HepG2 (cell line): ENCODE results near the gene PPFIA4. TPM values are rescaled to one million over a fixed set of nuclear protein-coding genes. Genes with fewer than 3 reads are reported as not detected.

Experiments used
- CHD4 ChIP-seq: fragments of 200-600 bp; sonication (generic); IDR thresholded peaks from 2 replicates; pipeline ENCODE4 v1.7.0; 2017; ENCODE audit warnings: mild to moderate bottlenecking, low read length, borderline replicate concordance
- HHEX ChIP-seq: IDR thresholded peaks from 2 replicates; pipeline ENCODE4 v1.6.1; 2016; ENCODE audit warnings: control low read depth
- HMG20B ChIP-seq: conservative IDR thresholded peaks from 2 replicates; pipeline ENCODE4 v1.6.1; 2016; ENCODE audit warnings: missing genetic modification reagents, missing compliant biosample characterization
- SOX5 ChIP-seq: IDR thresholded peaks from 2 replicates; pipeline ENCODE4 v1.6.1; 2016; ENCODE audit warnings: borderline replicate concordance
- SRSF1 ChIP-seq: fragments of 200-400 bp; formaldehyde crosslinking; optimal IDR thresholded peaks from 2 replicates; pipeline ENCODE3; 2017; ENCODE audit warnings: mild to moderate bottlenecking, low read depth, low read length, moderate library complexity
- ZBTB46 ChIP-seq: sonication (generic); formaldehyde crosslinking; IDR thresholded peaks from 2 replicates; pipeline ENCODE4 v1.4.0; 2020; ENCODE audit warnings: mild to moderate bottlenecking, missing genetic modification reagents, borderline replicate concordance
- ZNF263 ChIP-seq: sonication (generic); formaldehyde crosslinking; IDR thresholded peaks from 2 replicates; pipeline ENCODE4 v1.4.0; 2020; ENCODE audit warnings: missing genetic modification reagents
- ZNF326 ChIP-seq: sonication (generic); formaldehyde crosslinking; IDR thresholded peaks from 2 replicates; pipeline ENCODE4 v1.4.0; 2020; ENCODE audit warnings: missing genetic modification reagents, borderline replicate concordance
- ZNF572 ChIP-seq: sonication (generic); formaldehyde crosslinking; IDR thresholded peaks from 2 replicates; pipeline ENCODE4 v1.5.1; 2020; ENCODE audit warnings: mild to moderate bottlenecking, missing genetic modification reagents
- polyA plus RNA-seq, 8 experiments: library from polyadenylated mRNA; depleted of rRNA in 3 of 8; stranded (reverse) in 7 of 8; unstranded in 1 of 8; fragments of >200 nt; fragmentation: Illumina TruSeq in 4 of 8; extraction: Trizol in 4 of 8; gene quantifications; 2 replicates each; pipeline versions ENCODE4 v1.2.1 to v1.2.3, GENCODE V29; 2011 to 2016; ENCODE audit warnings: low read depth in 4 of 8, missing spikeins in 1 of 8, mixed read lengths in 1 of 8; ENCODE audit not compliant: insufficient read depth in 1 of 8
- total RNA-seq, 5 experiments: library from RNA; depleted of rRNA; stranded (reverse); fragments of >200 nt; fragmentation: Illumina TruSeq; extraction: Trizol; gene quantifications; 2 replicates each; pipeline ENCODE4 v1.2.3, GENCODE V29; 2016; ENCODE audit warnings: low read depth in 1 of 5
- TF ChIP-seq, protein P1 (sequence below): sonication (generic); formaldehyde crosslinking; IDR thresholded peaks from 2 replicates; pipeline ENCODE4 v1.4.0; 2020; ENCODE audit warnings: missing genetic modification reagents

PPFIA4 gene
- total and polyA plus RNA-seq, 2 of the 13 experiments (the other 11 are each of a cell fraction or from before 2014, with no cell fraction given): 6.4 TPM; not detected in 1

DNA sequence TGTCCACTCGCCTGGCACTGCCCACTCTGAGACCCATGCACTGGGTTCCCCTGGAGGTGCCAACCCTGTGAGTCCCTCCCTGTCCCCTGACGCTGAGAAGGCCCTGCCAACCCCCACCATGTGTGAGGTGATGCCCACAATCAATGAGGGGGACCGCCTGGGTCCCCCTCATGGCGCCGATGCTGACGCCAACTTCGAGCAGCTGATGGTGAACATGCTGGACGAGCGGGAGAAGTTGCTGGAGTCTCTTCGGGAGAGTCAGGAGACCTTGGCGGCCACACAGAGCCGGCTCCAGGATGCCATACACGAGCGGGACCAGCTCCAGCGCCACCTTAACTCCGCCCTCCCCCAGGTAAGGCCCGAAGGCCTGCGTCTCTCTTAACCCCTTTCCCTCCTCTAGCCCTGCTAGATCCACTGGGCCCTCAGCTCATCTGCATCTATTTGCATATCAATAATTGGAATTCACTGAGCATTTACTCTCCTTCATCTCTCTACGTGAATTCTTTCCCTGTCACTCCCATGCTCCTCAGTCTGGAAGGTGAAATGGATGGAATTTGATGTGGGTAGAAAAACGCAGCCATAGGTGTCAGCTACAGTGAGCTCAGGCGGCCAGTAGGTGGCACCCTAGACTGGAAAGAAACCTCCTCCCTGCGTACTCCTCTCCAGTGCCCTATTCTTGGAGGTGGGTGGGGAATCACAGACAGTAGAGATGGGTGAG is 12.8 kb downstream of the PPFIA4 start (continued):
- TF ChIP-seq ZNF326: no peak
- TF ChIP-seq, protein P1, sequence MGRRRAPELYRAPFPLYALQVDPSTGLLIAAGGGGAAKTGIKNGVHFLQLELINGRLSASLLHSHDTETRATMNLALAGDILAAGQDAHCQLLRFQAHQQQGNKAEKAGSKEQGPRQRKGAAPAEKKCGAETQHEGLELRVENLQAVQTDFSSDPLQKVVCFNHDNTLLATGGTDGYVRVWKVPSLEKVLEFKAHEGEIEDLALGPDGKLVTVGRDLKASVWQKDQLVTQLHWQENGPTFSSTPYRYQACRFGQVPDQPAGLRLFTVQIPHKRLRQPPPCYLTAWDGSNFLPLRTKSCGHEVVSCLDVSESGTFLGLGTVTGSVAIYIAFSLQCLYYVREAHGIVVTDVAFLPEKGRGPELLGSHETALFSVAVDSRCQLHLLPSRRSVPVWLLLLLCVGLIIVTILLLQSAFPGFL: no peak
- TF ChIP-seq CHD4: no peak
- TF ChIP-seq HHEX (CRISPR knock-in tag): no peak
- no peak for TF ChIP-seq SRSF1
- TF ChIP-seq HMG20B (CRISPR knock-in tag): no peak
- peak; percentile 52; the same call in 1 of the 2 replicates for TF ChIP-seq ZNF263 (CRISPR knock-in tag)
- TF ChIP-seq ZNF572: no peak
- no peak for TF ChIP-seq SOX5
- no peak for TF ChIP-seq ZBTB46
